ENCODE results near the gene IFT20. TPM values are rescaled to one million over a fixed set of nuclear protein-coding genes. Genes with fewer than 3 reads are reported as not detected.
"Not testable (repeated sequence)": the region's sequence is repeated elsewhere in the genome, so short reads cannot be mapped to it uniquely, and the experiment has no call there.

The IFT20 gene
- total RNA-seq, 4 donors from 2014 or later = 38.5 to 78.0 (median 63.6) TPM

GRCh38 chr17:28295677-28296578, 39.3 kb downstream of the IFT20 start:
- 74 to 76% methylated on average over 3 of the region's 3 CpGs for WGBS, 2 donors

GRCh38 chr17:28293994-28294393, 41.3 kb downstream of the IFT20 start:
- WGBS, 2 donors = 89 to 90% methylated on average over 6 of the region's 6 CpGs
- intact Hi-C loops (cut with DNase I) = no loop called here
- Histone ChIP-seq H3K27me3 (no peaks in the 10 kb centered on the region), H3K4me1 (no peaks in the 10 kb centered on the region), H3K9me3 (no peaks in the 10 kb centered on the region), H3K4me3 (replicated peaks in 1 of 3) (no peak overlapping the region), H3K36me3 (no peaks in the 10 kb centered on the region), H3K27ac (no peak overlapping the region)
- TF ChIP-seq, protein P1, sequence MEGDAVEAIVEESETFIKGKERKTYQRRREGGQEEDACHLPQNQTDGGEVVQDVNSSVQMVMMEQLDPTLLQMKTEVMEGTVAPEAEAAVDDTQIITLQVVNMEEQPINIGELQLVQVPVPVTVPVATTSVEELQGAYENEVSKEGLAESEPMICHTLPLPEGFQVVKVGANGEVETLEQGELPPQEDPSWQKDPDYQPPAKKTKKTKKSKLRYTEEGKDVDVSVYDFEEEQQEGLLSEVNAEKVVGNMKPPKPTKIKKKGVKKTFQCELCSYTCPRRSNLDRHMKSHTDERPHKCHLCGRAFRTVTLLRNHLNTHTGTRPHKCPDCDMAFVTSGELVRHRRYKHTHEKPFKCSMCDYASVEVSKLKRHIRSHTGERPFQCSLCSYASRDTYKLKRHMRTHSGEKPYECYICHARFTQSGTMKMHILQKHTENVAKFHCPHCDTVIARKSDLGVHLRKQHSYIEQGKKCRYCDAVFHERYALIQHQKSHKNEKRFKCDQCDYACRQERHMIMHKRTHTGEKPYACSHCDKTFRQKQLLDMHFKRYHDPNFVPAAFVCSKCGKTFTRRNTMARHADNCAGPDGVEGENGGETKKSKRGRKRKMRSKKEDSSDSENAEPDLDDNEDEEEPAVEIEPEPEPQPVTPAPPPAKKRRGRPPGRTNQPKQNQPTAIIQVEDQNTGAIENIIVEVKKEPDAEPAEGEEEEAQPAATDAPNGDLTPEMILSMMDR (IDR thresholded peaks at IDR 0.05) = no peak
- no peak for TF ChIP-seq POLR2A (IDR thresholded peaks at IDR 0.05)
- DNase-seq = no peak

More at GRCh38 chr17:28295677-28296578, 39.3 kb downstream of the IFT20 start:
- no peak overlapping the region for H3K27ac ChIP-seq
- DNase-seq = no peak
- H3K27me3 ChIP-seq = no peaks in the 10 kb centered on the region
- intact Hi-C loops (cut with DNase I) = no loop called here
- no peaks in the 10 kb centered on the region for H3K9me3 ChIP-seq
- no peak for TF ChIP-seq POLR2A (IDR thresholded peaks at IDR 0.05)
- H3K4me3 ChIP-seq (replicated peaks in 1 of 3) = no peak overlapping the region
- no peaks in the 10 kb centered on the region for H3K4me1 ChIP-seq
- no peaks in the 10 kb centered on the region for H3K36me3 ChIP-seq

GRCh38 chr17:28292878-28293277, 42.4 kb downstream of the IFT20 start:
- H3K27me3 ChIP-seq; H3K9me3 ChIP-seq; DNase-seq; H3K36me3 ChIP-seq; H3K4me1 ChIP-seq; H3K27ac ChIP-seq; intact Hi-C loops (cut with DNase I); H3K4me3 ChIP-seq (replicated peaks in 1 of 3): not testable (repeated sequence)
- 74 to 82% methylated on average over 12 of the region's 12 CpGs for WGBS, 2 donors

- intact Hi-C loops (cut with DNase I) = no loop called here
- Histone ChIP-seq H3K27me3 (no peaks in the 10 kb centered on the region), H3K9me3 (no peaks in the 10 kb centered on the region), H3K4me1 (no peaks in the 10 kb centered on the region), H3K4me3 (replicated peaks in 1 of 3) (no peak overlapping the region), H3K36me3 (no peaks in the 10 kb centered on the region), H3K27ac (no peak overlapping the region)
- WGBS, 2 donors = 88 to 91% methylated on average over 1 of the region's 1 CpG
- DNase-seq = no peak
- TF ChIP-seq, protein P1 (IDR thresholded peaks at IDR 0.05) = no peak
- no peak for TF ChIP-seq POLR2A (IDR thresholded peaks at IDR 0.05)
Observed at GRCh38 chr17:28291780-28292330, 43.4 kb downstream of the IFT20 start.

- no peaks in the 10 kb centered on the region for H3K9me3 ChIP-seq
- 67 to 77% methylated on average over 2 of the region's 2 CpGs for WGBS, 2 donors
- TF ChIP-seq, protein P1 (IDR thresholded peaks at IDR 0.05) = no peak
- TF ChIP-seq POLR2A (IDR thresholded peaks at IDR 0.05) = no peak
- H3K36me3 ChIP-seq = no peaks in the 10 kb centered on the region
- DNase-seq = no peak
- H3K4me3 ChIP-seq (replicated peaks in 1 of 3) = no peak overlapping the region
- intact Hi-C loops (cut with DNase I) = no loop called here
- no peaks in the 10 kb centered on the region for H3K27me3 ChIP-seq
- H3K4me1 ChIP-seq = no peaks in the 10 kb centered on the region
- H3K27ac ChIP-seq = no peak overlapping the region
Observed at GRCh38 chr17:28290703-28291102, 44.6 kb downstream of the IFT20 start.

- no peak for TF ChIP-seq POLR2A (IDR thresholded peaks at IDR 0.05)
- TF ChIP-seq, protein P1 (IDR thresholded peaks at IDR 0.05) = no peak
- Histone ChIP-seq H3K27me3 (no peaks in the 10 kb centered on the region), H3K9me3 (no peaks in the 10 kb centered on the region), H3K4me3 (replicated peaks in 1 of 3) (no peak overlapping the region), H3K36me3 (no peaks in the 10 kb centered on the region), H3K4me1 (peaks cover 0 to 5% of the 10 kb centered on the region in 2 donors), H3K27ac (no peak overlapping the region)
- DNase-seq = no peak
- intact Hi-C loops (cut with DNase I) = no loop called here
- 77 to 93% methylated on average over 2 of the region's 2 CpGs for WGBS, 2 donors
Observed at GRCh38 chr17:28285965-28286364, 49.3 kb downstream of the IFT20 start.

All from thyroid gland (tissue), 4 donors.